PFSK-1 (cell line): Measurements from ENCODE around the gene WDR47.

Source experiments
- FOXP2 ChIP-seq: optimal IDR thresholded peaks from 2 replicates; pipeline ENCODE3; 2011; ENCODE audit warnings: borderline replicate concordance, control low read depth, inconsistent platforms; ENCODE audit not compliant: insufficient read depth; ENCODE audit errors: extremely low read length, extremely low read depth
- POLR2AphosphoS5 ChIP-seq: IDR thresholded peaks from 2 replicates; pipeline ENCODE4 v1.6.1; 2012; ENCODE audit warnings: low read depth, mild to moderate bottlenecking, control low read depth, low read length, moderate library complexity
- REST ChIP-seq, 2 experiments: IDR thresholded peaks; 2 replicates each; pipeline versions ENCODE4 v1.6.1 to v1.8.0; 2011 to 2012; ENCODE audit warnings: low read depth in 2 of 2, low read length in 2 of 2, control low read depth in 1 of 2, inconsistent platforms in 1 of 2, mild to moderate bottlenecking in 1 of 2, moderate library complexity in 1 of 2; ENCODE audit not compliant: insufficient read depth in 1 of 2
- SIN3A ChIP-seq: IDR thresholded peaks from 2 replicates; pipeline ENCODE4 v1.6.1; 2012; ENCODE audit warnings: mild to moderate bottlenecking, low read length, moderate library complexity, borderline replicate concordance; ENCODE audit not compliant: insufficient read depth
- TAF1 ChIP-seq: IDR thresholded peaks from 2 replicates; pipeline ENCODE4 v1.6.1; 2012; ENCODE audit warnings: low read length, control low read depth, borderline replicate concordance; ENCODE audit not compliant: insufficient read depth

GRCh38 chr1:109084563-109085517 is 42.9 kb upstream of the WDR47 start:
- TF ChIP-seq REST (IDR thresholded peaks at IDR 0.05; ENCODE audit: insufficient read depth in 1 of 2, low read depth in 2 of 2, low read length in 2 of 2): no peak
- TF ChIP-seq POLR2AphosphoS5: no peak
- TF ChIP-seq FOXP2: no peak
- TF ChIP-seq SIN3A: no peak
- no peak for TF ChIP-seq TAF1
